Hepatocyte (in vitro differentiated cells): Measurements from ENCODE around the gene HADHA. TPM values are rescaled to one million over a fixed set of nuclear protein-coding genes. Genes with fewer than 3 reads are reported as not detected.

ENCODE experiments used
- DNase-seq: peaks from one replicate; pipeline ENCODE4 v3.0.0-alpha.2; 2016; ENCODE audit warnings: low spot score
- H2AFZ ChIP-seq: fragments of 200-600 bp; sonication (generic); 2 replicates; pipeline ENCODE4 v1.6.0; 2016; ENCODE audit warnings: antibody characterized with exemption, mild to moderate bottlenecking
- H3K27ac ChIP-seq: fragments of 200-600 bp; sonication (generic); 2 replicates; pipeline ENCODE4 v1.5.1; 2016; ENCODE audit warnings: mild to moderate bottlenecking
- H3K27me3 ChIP-seq: fragments of 200-600 bp; sonication (generic); 2 replicates; pipeline ENCODE4 v1.6.1; 2016
- H3K36me3 ChIP-seq: fragments of 200-600 bp; sonication (generic); replicated peaks from 2 replicates; pipeline ENCODE4 v1.5.1; 2016; ENCODE audit warnings: low read depth; ENCODE audit not compliant: insufficient read depth
- H3K4me1 ChIP-seq: fragments of 200-600 bp; sonication (generic); 2 replicates; pipeline ENCODE4 v1.5.1; 2016; ENCODE audit warnings: mild to moderate bottlenecking, moderate library complexity; ENCODE audit not compliant: insufficient read depth
- H3K4me2 ChIP-seq: fragments of 200-600 bp; sonication (generic); 2 replicates; pipeline ENCODE4 v1.6.0; 2016
- H3K4me3 ChIP-seq: fragments of 200-600 bp; sonication (generic); 2 replicates; pipeline ENCODE4 v1.5.1; 2016; ENCODE audit warnings: mild to moderate bottlenecking
- H3K79me2 ChIP-seq: fragments of 200-600 bp; sonication (generic); 2 replicates; pipeline ENCODE4 v1.6.0; 2017; ENCODE audit warnings: mild to moderate bottlenecking
- H3K9me2 ChIP-seq: fragments of 200-600 bp; sonication (generic); replicated peaks from 2 replicates; pipeline ENCODE4 v1.6.0; 2017; ENCODE audit warnings: mild to moderate bottlenecking; ENCODE audit not compliant: insufficient read depth
- H3K9me3 ChIP-seq: fragments of 200-600 bp; sonication (generic); 2 replicates; pipeline ENCODE4 v1.5.1; 2016; ENCODE audit warnings: low read depth, mild to moderate bottlenecking
- H4K20me1 ChIP-seq: fragments of 200-600 bp; sonication (generic); 2 replicates; pipeline ENCODE4 v1.6.0; 2016; ENCODE audit warnings: mild to moderate bottlenecking; ENCODE audit not compliant: insufficient read depth, poor library complexity, severe bottlenecking
- EZH2 ChIP-seq: fragments of 200-600 bp; sonication (generic); IDR thresholded peaks from 2 replicates; pipeline ENCODE4 v1.6.1; 2016; ENCODE audit warnings: antibody characterized with exemption, mild to moderate bottlenecking, borderline replicate concordance
- EZH2phosphoT487 ChIP-seq: fragments of 200-600 bp; sonication (generic); IDR thresholded peaks from one replicate; pipeline ENCODE4 v1.6.1; 2018; ENCODE audit warnings: antibody characterized with exemption, mild to moderate bottlenecking, low read depth, moderate library complexity; ENCODE audit not compliant: unreplicated experiment, severe bottlenecking
- WGBS: methylation state at CpG from one replicate; pipeline ENCODE4 v1.1.6; 2016; ENCODE audit warnings: low lambda C conversion rate; ENCODE audit errors: missing lambda C conversion rate; 5-methylcytosine and 5-hydroxymethylcytosine counted together
- polyA plus RNA-seq: library from polyadenylated mRNA; unstranded; fragments of >200 nt; fragmentation: Nextera tagmentation; extraction: Ambion mirVana; gene quantifications from 2 replicates; pipeline ENCODE4 v1.2.1, GENCODE V29; 2016
- total RNA-seq: library from RNA; depleted of rRNA; stranded (reverse); fragments of >200 nt; gene quantifications from 2 replicates; pipeline ENCODE4 v1.2.3, GENCODE V29; 2014
- TF ChIP-seq, protein P1 (sequence below): fragments of 200-600 bp; sonication (generic); IDR thresholded peaks from 2 replicates; pipeline ENCODE4 v1.5.1; 2016; ENCODE audit warnings: antibody characterized with exemption, mild to moderate bottlenecking; ENCODE audit not compliant: poor library complexity

HADHA gene
- total and polyA plus RNA-seq, 2 experiments from 2014 or later = 125 to 149 TPM

DNA sequence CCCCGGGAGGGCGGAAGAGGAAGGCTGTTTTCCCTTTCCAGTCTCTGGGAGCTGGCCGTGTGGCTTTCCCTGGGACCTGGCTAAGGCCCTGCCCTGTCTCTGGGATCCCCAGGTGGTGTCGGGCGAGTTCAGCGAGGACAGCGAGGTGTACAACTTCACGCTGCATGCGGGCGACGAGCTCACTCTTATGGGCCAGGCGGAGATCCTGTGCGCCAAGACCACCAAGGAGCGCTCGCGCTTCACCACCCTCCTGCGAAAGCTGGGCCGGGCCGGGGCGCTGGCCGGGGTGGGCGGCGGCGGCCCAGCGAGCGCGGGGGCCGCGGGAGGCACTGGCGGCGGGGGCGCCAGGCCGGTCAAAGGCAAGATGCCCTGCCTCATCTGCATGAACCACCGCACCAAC, 60.3 kb downstream of the HADHA start:
- no peak overlapping the region for H3K4me3 ChIP-seq
- 74% methylated on average over 25 of the region's 34 CpGs for WGBS
- H3K36me3 ChIP-seq = no peaks in the 10 kb centered on the region
- H2AFZ ChIP-seq = peak overlapping the region; percentile 71
- no peaks in the 10 kb centered on the region for H3K79me2 ChIP-seq
- no peak for DNase-seq
- H3K9me2 ChIP-seq = no peaks in the 10 kb centered on the region
- no peaks in the 10 kb centered on the region for H4K20me1 ChIP-seq
- H3K27me3 ChIP-seq = no peaks in the 10 kb centered on the region
- no peaks in the 10 kb centered on the region for H3K9me3 ChIP-seq
- peaks cover 10% of the 10 kb centered on the region for H3K4me1 ChIP-seq
- no peak for TF ChIP-seq EZH2
- no peak for TF ChIP-seq EZH2phosphoT487
- TF ChIP-seq, protein P1, sequence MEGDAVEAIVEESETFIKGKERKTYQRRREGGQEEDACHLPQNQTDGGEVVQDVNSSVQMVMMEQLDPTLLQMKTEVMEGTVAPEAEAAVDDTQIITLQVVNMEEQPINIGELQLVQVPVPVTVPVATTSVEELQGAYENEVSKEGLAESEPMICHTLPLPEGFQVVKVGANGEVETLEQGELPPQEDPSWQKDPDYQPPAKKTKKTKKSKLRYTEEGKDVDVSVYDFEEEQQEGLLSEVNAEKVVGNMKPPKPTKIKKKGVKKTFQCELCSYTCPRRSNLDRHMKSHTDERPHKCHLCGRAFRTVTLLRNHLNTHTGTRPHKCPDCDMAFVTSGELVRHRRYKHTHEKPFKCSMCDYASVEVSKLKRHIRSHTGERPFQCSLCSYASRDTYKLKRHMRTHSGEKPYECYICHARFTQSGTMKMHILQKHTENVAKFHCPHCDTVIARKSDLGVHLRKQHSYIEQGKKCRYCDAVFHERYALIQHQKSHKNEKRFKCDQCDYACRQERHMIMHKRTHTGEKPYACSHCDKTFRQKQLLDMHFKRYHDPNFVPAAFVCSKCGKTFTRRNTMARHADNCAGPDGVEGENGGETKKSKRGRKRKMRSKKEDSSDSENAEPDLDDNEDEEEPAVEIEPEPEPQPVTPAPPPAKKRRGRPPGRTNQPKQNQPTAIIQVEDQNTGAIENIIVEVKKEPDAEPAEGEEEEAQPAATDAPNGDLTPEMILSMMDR = no peak
- no peak overlapping the region for H3K27ac ChIP-seq
- peak overlapping the region; percentile 93 for H3K4me2 ChIP-seq

DNA sequence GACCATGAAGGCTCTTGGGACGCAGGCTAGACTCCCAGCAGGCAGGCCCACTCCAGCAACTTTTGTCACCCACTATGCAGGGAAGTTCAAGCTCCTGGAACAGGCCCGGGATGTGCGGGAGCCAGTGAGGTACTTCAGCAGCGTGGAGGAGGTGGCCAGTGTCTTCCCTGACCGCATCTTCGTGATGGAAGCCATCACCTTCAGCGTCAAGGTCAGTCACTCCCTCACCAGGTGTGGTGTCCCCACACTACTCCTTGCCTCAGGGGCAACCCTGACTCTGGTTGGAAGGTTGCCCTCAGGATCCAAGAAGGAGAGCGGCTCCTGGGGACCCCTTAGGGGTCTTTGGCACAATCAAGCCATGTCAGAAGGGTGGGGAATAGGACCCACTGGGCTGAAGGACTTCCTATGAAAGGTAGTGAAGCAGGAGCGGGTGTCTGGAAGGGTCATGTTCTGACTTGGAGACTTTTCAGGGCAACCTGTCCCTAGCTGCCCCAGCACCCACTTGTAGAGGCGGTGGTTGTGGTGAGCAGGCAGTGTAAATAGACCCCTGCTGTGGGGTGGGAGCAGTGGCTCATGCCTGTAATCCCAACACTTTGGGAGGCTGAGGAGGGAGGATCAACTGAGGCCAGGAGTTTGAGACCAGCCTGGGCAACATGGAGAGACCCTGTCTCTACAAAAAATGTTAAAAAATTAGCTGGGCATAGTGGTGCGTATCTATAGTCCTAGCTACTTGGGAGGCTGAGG, 61.4 kb downstream of the HADHA start:
- Histone ChIP-seq H3K4me3 (no peak overlapping the region), H3K36me3 (no peaks in the 10 kb centered on the region), H3K27ac (no peak overlapping the region), H3K27me3 (no peaks in the 10 kb centered on the region), H3K79me2 (no peaks in the 10 kb centered on the region), H3K4me1 (peaks cover 12% of the 10 kb centered on the region), H4K20me1 (no peaks in the 10 kb centered on the region), H2AFZ (no peak overlapping the region), H3K9me2 (no peaks in the 10 kb centered on the region), H3K9me3 (no peaks in the 10 kb centered on the region), H3K4me2 (no peak overlapping the region)
- DNase-seq = no peak
- TF ChIP-seq, protein P1 = no peak
- TF ChIP-seq EZH2 (no peak), EZH2phosphoT487 (no peak)
- WGBS = 97% methylated on average over 11 of the region's 11 CpGs

DNA sequence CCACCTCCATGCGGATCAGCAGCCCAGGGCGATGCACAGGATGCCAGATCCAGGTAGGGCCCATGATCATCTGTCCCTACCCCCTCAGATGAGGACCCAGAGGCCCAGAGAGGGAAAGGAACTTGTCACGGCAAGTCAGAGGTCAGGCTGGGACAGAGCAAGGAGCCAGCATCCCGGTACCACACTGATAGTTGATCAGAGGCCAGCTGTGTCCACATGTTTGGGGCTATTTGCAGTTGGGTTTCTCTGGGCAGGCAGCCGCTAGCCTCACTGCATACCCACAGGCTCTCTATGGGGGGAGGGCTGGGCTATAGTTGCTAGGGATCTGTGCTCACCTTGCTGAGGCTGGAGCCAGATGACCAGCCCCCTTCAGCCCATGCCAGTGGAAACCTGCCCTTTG, 62.0 kb downstream of the HADHA start:
- no peak overlapping the region for H2AFZ ChIP-seq
- no peaks in the 10 kb centered on the region for H3K79me2 ChIP-seq
- peaks cover 12% of the 10 kb centered on the region for H3K4me1 ChIP-seq
- DNase-seq = no peak
- H3K27me3 ChIP-seq = no peaks in the 10 kb centered on the region
- no peak overlapping the region for H3K4me3 ChIP-seq
- no peaks in the 10 kb centered on the region for H4K20me1 ChIP-seq
- WGBS = 95% methylated on average over 5 of the region's 5 CpGs
- no peaks in the 10 kb centered on the region for H3K36me3 ChIP-seq
- H3K9me3 ChIP-seq = no peaks in the 10 kb centered on the region
- no peak overlapping the region for H3K27ac ChIP-seq
- H3K9me2 ChIP-seq = no peaks in the 10 kb centered on the region
- no peak overlapping the region for H3K4me2 ChIP-seq
- TF ChIP-seq EZH2phosphoT487 (no peak), EZH2 (no peak)
- TF ChIP-seq, protein P1 = no peak
